Measurements from ENCODE around the gene MT1G.

- TF ChIP-seq CTCF (optimal IDR thresholded peaks at IDR 0.05 in 1 of 3, IDR thresholded peaks at IDR 0.05 in 1 of 3, conservative IDR thresholded peaks at IDR 0.05 in 1 of 3; ENCODE audit: extremely low read depth in 1 of 3, insufficient read depth in 2 of 3, low read length in 3 of 3) (no peak), EZH2 (IDR thresholded peaks at IDR 0.05; ENCODE audit: low read length) (no peak)
Measured at GRCh38 chr16:56675685-56676210, 7.9 kb upstream of the MT1G start.
